ENCODE measurements around the gene SIDT1.

- TF ChIP-seq POLR2A (IDR thresholded peaks at IDR 0.05) (no peak), CTCF (IDR thresholded peaks at IDR 0.05) (no peak), POLR2AphosphoS5 (IDR thresholded peaks at IDR 0.05) (no peak), EP300 (IDR thresholded peaks at IDR 0.05; ENCODE audit: low read depth) (no peak)
Observed at GRCh38 chr3:113600418-113601182, 68.2 kb downstream of the SIDT1 start.

Data from transverse colon (tissue), 4 donors.